H9 (cell line): ENCODE data around the gene POLR2H. TPM values are rescaled to one million over a fixed set of nuclear protein-coding genes. Genes with fewer than 3 reads are reported as not detected.

Experiments
- DNase-seq: peaks from one replicate; pipeline ENCODE4 v3.0.0-alpha.2; 2017
- H2AFZ ChIP-seq: one replicate; pipeline ENCODE4 v1.6.1; 2013; ENCODE audit warnings: mild to moderate bottlenecking, low read length, control low read depth, moderate library complexity
- H2AK5ac ChIP-seq: 2 replicates; pipeline ENCODE4 v1.6.1; 2013; ENCODE audit warnings: low read length, control low read depth, mixed read lengths; ENCODE audit not compliant: insufficient read length
- H2BK120ac ChIP-seq: one replicate; pipeline ENCODE4 v1.6.1; 2013; ENCODE audit warnings: low read depth, mild to moderate bottlenecking, low read length, control low read depth, inconsistent platforms; ENCODE audit not compliant: poor library complexity, severe bottlenecking
- H2BK12ac ChIP-seq: 2 replicates; pipeline ENCODE4 v1.6.1; 2013; ENCODE audit warnings: low read length, control low read depth, mixed read lengths, low read depth; ENCODE audit not compliant: insufficient read length
- H2BK15ac ChIP-seq: 2 replicates; pipeline ENCODE4 v1.6.1; 2013; ENCODE audit warnings: low read depth, low read length, control low read depth
- H2BK20ac ChIP-seq: one replicate; pipeline ENCODE4 v1.6.1; 2013; ENCODE audit warnings: low read depth, mild to moderate bottlenecking, low read length, control low read depth, inconsistent platforms; ENCODE audit not compliant: poor library complexity, severe bottlenecking
- H2BK5ac ChIP-seq: 2 replicates; pipeline ENCODE4 v1.6.1; 2013; ENCODE audit warnings: low read length, control low read depth, mixed read lengths; ENCODE audit not compliant: insufficient read length
- H3K14ac ChIP-seq: 2 replicates; pipeline ENCODE4 v1.6.1; 2013; ENCODE audit warnings: low read length, control low read depth; ENCODE audit not compliant: insufficient read depth
- H3K18ac ChIP-seq: 2 replicates; pipeline ENCODE4 v1.6.1; 2013; ENCODE audit warnings: low read depth, mild to moderate bottlenecking, mixed read lengths, low read length, control low read depth; ENCODE audit not compliant: insufficient read length
- H3K23ac ChIP-seq: 2 replicates; pipeline ENCODE4 v1.6.1; 2013; ENCODE audit warnings: low read length, control low read depth, mixed read lengths, low read depth; ENCODE audit not compliant: insufficient read length
- H3K23me2 ChIP-seq: 2 replicates; pipeline ENCODE4 v1.6.1; 2013; ENCODE audit warnings: low read depth, mild to moderate bottlenecking, mixed read lengths, low read length, control low read depth; ENCODE audit not compliant: insufficient read length, poor library complexity, severe bottlenecking
- H3K27ac ChIP-seq: 2 replicates; pipeline ENCODE4 v1.5.1; 2013; ENCODE audit warnings: low read length, control low read depth, mixed read lengths, low read depth; ENCODE audit not compliant: insufficient read length
- H3K27me3 ChIP-seq: 2 replicates; pipeline ENCODE4 v1.6.1; 2013; ENCODE audit warnings: low read length, control low read depth, inconsistent platforms; ENCODE audit not compliant: insufficient read depth
- H3K4ac ChIP-seq: 2 replicates; pipeline ENCODE4 v1.6.1; 2013; ENCODE audit warnings: low read depth, mild to moderate bottlenecking, control low read depth, inconsistent platforms, low read length, moderate library complexity
- H3K4me1 ChIP-seq: 2 replicates; pipeline ENCODE4 v1.6.1; 2013; ENCODE audit warnings: low read length, control low read depth, inconsistent platforms; ENCODE audit not compliant: insufficient read depth
- H3K4me2 ChIP-seq: 2 replicates; pipeline ENCODE4 v1.6.1; 2013; ENCODE audit warnings: low read length, control low read depth, mixed read lengths; ENCODE audit not compliant: insufficient read length, insufficient read depth
- H3K56ac ChIP-seq: 2 replicates; pipeline ENCODE4 v1.6.1; 2013; ENCODE audit warnings: low read depth, mild to moderate bottlenecking, mixed read lengths, low read length, control low read depth; ENCODE audit not compliant: insufficient read length
- H3K79me1 ChIP-seq: 2 replicates; pipeline ENCODE4 v1.6.1; 2013; ENCODE audit warnings: low read depth, mild to moderate bottlenecking, moderate library complexity, low read length, control low read depth, inconsistent platforms; ENCODE audit not compliant: insufficient read depth, poor library complexity, severe bottlenecking
- H3K79me2 ChIP-seq: 2 replicates; pipeline ENCODE4 v1.6.1; 2013; ENCODE audit warnings: low read length, control low read depth, inconsistent platforms; ENCODE audit not compliant: insufficient read depth
- H3K9ac ChIP-seq: 2 replicates; pipeline ENCODE4 v1.6.1; 2013; ENCODE audit warnings: low read length, control low read depth, mixed read lengths; ENCODE audit not compliant: insufficient read length; ENCODE audit errors: extremely low read depth
- H3K9me3 ChIP-seq: one replicate; pipeline ENCODE4 v1.6.1; 2013; ENCODE audit warnings: low read depth, low read length, inconsistent platforms; ENCODE audit not compliant: control insufficient read depth
- H3T11ph ChIP-seq: one replicate; pipeline ENCODE4 v1.6.1; 2013; ENCODE audit warnings: mild to moderate bottlenecking, low read length, control low read depth, inconsistent platforms
- H4K20me1 ChIP-seq: one replicate; pipeline ENCODE4 v1.6.1; 2013; ENCODE audit not compliant: control insufficient read depth, insufficient read length, insufficient read depth
- H4K5ac ChIP-seq: 2 replicates; pipeline ENCODE4 v1.6.1; 2013; ENCODE audit warnings: low read depth, mild to moderate bottlenecking, mixed read lengths, low read length, control low read depth; ENCODE audit not compliant: insufficient read length
- H4K8ac ChIP-seq: replicated peaks from 2 replicates; pipeline ENCODE4 v1.6.1; 2013; ENCODE audit warnings: low read length, control low read depth, mixed read lengths, low read depth; ENCODE audit not compliant: insufficient read length
- H4K91ac ChIP-seq: 2 replicates; pipeline ENCODE4 v1.6.1; 2013; ENCODE audit warnings: low read depth, mild to moderate bottlenecking, moderate library complexity, mixed read lengths, low read length, control low read depth; ENCODE audit not compliant: insufficient read length
- H3K27ac Mint-ChIP-seq, 3 experiments: 2 replicates in 2 of 3; 3 replicates in 1 of 3; pipeline ENCODE4 v1.8.0; 2020 to 2021; ENCODE audit warnings: mixed read lengths in 3 of 3, mild to moderate bottlenecking in 1 of 3, moderate library complexity in 1 of 3
- H3K27me3 Mint-ChIP-seq: 2 replicates; pipeline ENCODE4 v1.8.0; 2021; ENCODE audit warnings: low read depth, mild to moderate bottlenecking, moderate library complexity, mixed read lengths
- H3K36me3 Mint-ChIP-seq, 3 experiments: 2 replicates in 2 of 3; 3 replicates in 1 of 3; pipeline ENCODE4 v1.8.0; 2020 to 2021; ENCODE audit warnings: low read depth in 3 of 3, mixed read lengths in 3 of 3; ENCODE audit not compliant: insufficient read depth in 1 of 3
- H3K4me1 Mint-ChIP-seq, 2 experiments: 2 replicates each; pipeline ENCODE4 v1.8.0; 2020; ENCODE audit warnings: mixed read lengths in 2 of 2
- H3K4me3 Mint-ChIP-seq, 2 experiments: 2 replicates in 1 of 2; 3 replicates in 1 of 2; pipeline ENCODE4 v1.8.0; 2020 to 2021; ENCODE audit warnings: mild to moderate bottlenecking in 2 of 2, mixed read lengths in 2 of 2, moderate library complexity in 1 of 2
- H3K9me3 Mint-ChIP-seq, 2 experiments: 2 replicates in 1 of 2; 3 replicates in 1 of 2; pipeline ENCODE4 v1.8.0; 2020; ENCODE audit warnings: mild to moderate bottlenecking in 2 of 2, mixed read lengths in 2 of 2, moderate library complexity in 1 of 2
- CTCF ChIP-seq: fragments of 200-600 bp; sonication (generic); conservative IDR thresholded peaks from 3 replicates; pipeline ENCODE4 v1.8.0; 2021; ENCODE audit warnings: antibody characterized with exemption, mild to moderate bottlenecking
- WGBS: extraction: QIAGEN DNeasy Blood & Tissue Kit; methylation state at CpG from one replicate; pipeline ENCODE4 v1.1.7; 2013; ENCODE audit warnings: missing lambda C conversion rate, low lambda C conversion rate, mixed read lengths; ENCODE audit not compliant: insufficient read length; ENCODE audit errors: extremely low coverage; 5-methylcytosine and 5-hydroxymethylcytosine counted together
- total RNA-seq: library from RNA; stranded (reverse); gene quantifications from 2 replicates; pipeline ENCODE4 v1.2.1, GENCODE V29; 2021

The POLR2H gene
- total RNA-seq, 1 experiment from 2014 or later: 115 TPM

- H2AFZ ChIP-seq: no peak overlapping the region
- H3K4me1 ChIP-seq: 0 out of 2 replicates have a peak, but pooled peaks cover 2% of the 10 kb centered on the region
- Mint-ChIP-seq H3K9me3 (no peaks in the 10 kb centered on the region), H3K4me3 (no peak overlapping the region), H3K27me3 (no peaks in the 10 kb centered on the region), H3K36me3 (peaks cover 9 to 36% (median 35%) of the 10 kb centered on the region in 3 experiments; a peak in 6 of 7 replicates), H3K4me1 (peaks cover 15 to 26% of the 10 kb centered on the region in 2 experiments), H3K27ac (no peak overlapping the region)
- H3K23ac ChIP-seq: no peak overlapping the region
- no peak overlapping the region for H3K14ac ChIP-seq
- no peak for DNase-seq
- H3K23me2 ChIP-seq: no peaks in the 10 kb centered on the region
- H3T11ph ChIP-seq: no peak overlapping the region
- H3K18ac ChIP-seq: no peak overlapping the region
- H4K5ac ChIP-seq: no peak overlapping the region
- H2BK12ac ChIP-seq: no peak overlapping the region
- no peak overlapping the region for H2BK5ac ChIP-seq
- no peak overlapping the region for H3K56ac ChIP-seq
- no peaks in the 10 kb centered on the region for H4K20me1 ChIP-seq
- no peak overlapping the region for H3K9ac ChIP-seq
- no peak overlapping the region for H3K4me2 ChIP-seq
- H3K79me2 ChIP-seq: no peaks in the 10 kb centered on the region
- H2AK5ac ChIP-seq: no peak overlapping the region
- H4K91ac ChIP-seq: no peak overlapping the region
- no peak overlapping the region for H3K27ac ChIP-seq
- H3K9me3 ChIP-seq: no peaks in the 10 kb centered on the region
- no peak overlapping the region for H2BK120ac ChIP-seq
- no peak overlapping the region for H3K4ac ChIP-seq
- no CpG with 5 or more reads among the region's 10 CpGs for WGBS
- no peak for TF ChIP-seq CTCF
- H2BK20ac ChIP-seq: no peak overlapping the region
- H4K8ac ChIP-seq: no peak overlapping the region
- H2BK15ac ChIP-seq: no peak overlapping the region
- no peaks in the 10 kb centered on the region for H3K79me1 ChIP-seq
- H3K27me3 ChIP-seq: no peaks in the 10 kb centered on the region
Observed at GRCh38 chr3:184349563-184350470, 11.7 kb upstream of the POLR2H start.
